C4-2B (cell line): ENCODE data around the gene SFXN1.

Source experiments
- ZFX ChIP-seq: fragments of 450-650 bp; IDR thresholded peaks from 2 replicates; pipeline ENCODE4 v1.6.1; 2017
- TF ChIP-seq, protein P1 (sequence below): fragments of 450-650 bp; conservative IDR thresholded peaks from 2 replicates; pipeline ENCODE4 v1.5.1; 2017; ENCODE audit warnings: mild to moderate bottlenecking

DNA sequence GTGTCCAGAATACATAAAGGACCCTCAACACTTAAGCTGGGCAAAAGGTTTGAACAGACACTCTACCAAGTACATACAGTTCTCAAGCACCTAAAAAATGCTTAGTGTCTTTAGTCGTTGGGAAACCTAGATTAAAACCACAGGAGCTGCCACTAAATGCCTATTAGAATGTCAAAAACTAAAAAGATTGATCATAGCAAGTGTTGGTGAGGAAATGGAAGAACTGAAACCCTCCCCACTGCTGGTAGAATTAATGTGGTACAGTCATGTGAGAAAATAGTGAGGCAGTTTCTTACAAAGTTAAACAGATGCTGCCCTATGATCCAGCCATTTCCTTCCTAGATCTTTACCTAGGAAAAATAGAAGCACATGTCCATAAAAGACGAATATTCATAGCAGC is 40.6 kb downstream of the SFXN1 start:
- TF ChIP-seq, protein P1, sequence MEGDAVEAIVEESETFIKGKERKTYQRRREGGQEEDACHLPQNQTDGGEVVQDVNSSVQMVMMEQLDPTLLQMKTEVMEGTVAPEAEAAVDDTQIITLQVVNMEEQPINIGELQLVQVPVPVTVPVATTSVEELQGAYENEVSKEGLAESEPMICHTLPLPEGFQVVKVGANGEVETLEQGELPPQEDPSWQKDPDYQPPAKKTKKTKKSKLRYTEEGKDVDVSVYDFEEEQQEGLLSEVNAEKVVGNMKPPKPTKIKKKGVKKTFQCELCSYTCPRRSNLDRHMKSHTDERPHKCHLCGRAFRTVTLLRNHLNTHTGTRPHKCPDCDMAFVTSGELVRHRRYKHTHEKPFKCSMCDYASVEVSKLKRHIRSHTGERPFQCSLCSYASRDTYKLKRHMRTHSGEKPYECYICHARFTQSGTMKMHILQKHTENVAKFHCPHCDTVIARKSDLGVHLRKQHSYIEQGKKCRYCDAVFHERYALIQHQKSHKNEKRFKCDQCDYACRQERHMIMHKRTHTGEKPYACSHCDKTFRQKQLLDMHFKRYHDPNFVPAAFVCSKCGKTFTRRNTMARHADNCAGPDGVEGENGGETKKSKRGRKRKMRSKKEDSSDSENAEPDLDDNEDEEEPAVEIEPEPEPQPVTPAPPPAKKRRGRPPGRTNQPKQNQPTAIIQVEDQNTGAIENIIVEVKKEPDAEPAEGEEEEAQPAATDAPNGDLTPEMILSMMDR = no peak
- TF ChIP-seq ZFX = no peak
